Nephron (organoid): ENCODE measurements around the gene SLC38A10.
"Not testable (repeated sequence)": the region's sequence is repeated elsewhere in the genome, so short reads cannot be mapped to it uniquely, and the experiment has no call there.

ENCODE experiments used
- H3K27ac Mint-ChIP-seq, 3 experiments: 2 replicates each; pipeline ENCODE4 v1.8.0; 2020; ENCODE audit warnings: mixed read lengths in 3 of 3, mild to moderate bottlenecking in 2 of 3, moderate library complexity in 1 of 3
- H3K27me3 Mint-ChIP-seq: 2 replicates; pipeline ENCODE4 v1.8.0; 2021; ENCODE audit warnings: low read depth, mild to moderate bottlenecking, moderate library complexity, mixed read lengths
- H3K36me3 Mint-ChIP-seq: 2 replicates; pipeline ENCODE4 v1.8.0; 2020; ENCODE audit warnings: low read depth, mixed read lengths
- H3K4me1 Mint-ChIP-seq: 2 replicates; pipeline ENCODE4 v1.8.0; 2020; ENCODE audit warnings: mixed read lengths
- H3K4me3 Mint-ChIP-seq, 3 experiments: 2 replicates each; pipeline ENCODE4 v1.8.0; 2020; ENCODE audit warnings: mild to moderate bottlenecking in 3 of 3, mixed read lengths in 3 of 3, moderate library complexity in 2 of 3
- H3K9me3 Mint-ChIP-seq: 2 replicates; pipeline ENCODE4 v1.8.0; 2020; ENCODE audit warnings: mixed read lengths
- TF ChIP-seq, protein P1 (sequence below), 3 experiments: fragments of 200-600 bp; sonication (generic); IDR thresholded peaks; one replicate each; pipeline ENCODE4 v1.5.0; 2021; ENCODE audit warnings: antibody characterized with exemption in 3 of 3; ENCODE audit not compliant: unreplicated experiment in 3 of 3

The SLC38A10 gene

DNA sequence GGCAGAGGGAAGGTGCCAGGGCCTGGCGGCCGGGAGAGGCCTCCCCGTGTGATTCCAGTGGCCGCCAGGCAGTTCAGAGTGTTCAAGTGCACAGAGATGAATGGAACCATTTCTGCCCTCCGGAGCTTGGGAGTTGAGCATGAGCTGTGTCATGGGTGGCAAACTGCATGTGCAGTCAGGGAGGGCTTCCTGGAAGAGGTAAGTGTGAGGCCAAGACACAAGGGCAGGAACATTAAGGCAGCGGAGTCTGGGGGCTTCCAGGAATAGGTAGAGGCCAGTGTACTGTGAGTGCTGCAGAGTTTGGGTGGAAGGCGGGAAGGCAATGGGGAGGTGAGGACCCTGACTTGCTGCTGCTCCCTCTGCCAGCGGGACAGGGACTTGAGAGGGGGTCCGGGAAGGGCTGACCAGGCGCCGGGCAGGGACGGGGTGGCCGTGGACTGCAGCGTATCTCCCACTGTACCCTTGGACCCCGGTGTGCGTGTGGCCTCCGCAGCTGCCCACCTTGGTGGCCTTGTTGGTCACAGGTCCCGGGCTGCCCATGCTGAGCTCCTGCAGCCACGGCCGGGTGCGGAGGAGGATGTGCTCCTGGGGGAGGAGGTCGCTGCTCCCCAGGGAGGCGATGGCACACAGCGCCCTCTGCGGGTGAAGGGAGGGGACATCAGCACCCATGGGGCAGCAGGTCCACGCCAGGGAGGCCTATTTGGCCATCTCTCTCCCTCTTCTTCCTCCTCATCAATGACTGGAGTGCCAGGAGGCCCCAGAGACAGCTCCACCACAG is 64.9 kb downstream of the SLC38A10 start:
- Mint-ChIP-seq H3K27me3 (no peaks in the 10 kb centered on the region), H3K9me3 (no peaks in the 10 kb centered on the region), H3K4me3 (no peak overlapping the region), H3K36me3 (peaks cover 28% of the 10 kb centered on the region), H3K4me1 (no peaks in the 10 kb centered on the region), H3K27ac (no peak overlapping the region)
- TF ChIP-seq, protein P1, sequence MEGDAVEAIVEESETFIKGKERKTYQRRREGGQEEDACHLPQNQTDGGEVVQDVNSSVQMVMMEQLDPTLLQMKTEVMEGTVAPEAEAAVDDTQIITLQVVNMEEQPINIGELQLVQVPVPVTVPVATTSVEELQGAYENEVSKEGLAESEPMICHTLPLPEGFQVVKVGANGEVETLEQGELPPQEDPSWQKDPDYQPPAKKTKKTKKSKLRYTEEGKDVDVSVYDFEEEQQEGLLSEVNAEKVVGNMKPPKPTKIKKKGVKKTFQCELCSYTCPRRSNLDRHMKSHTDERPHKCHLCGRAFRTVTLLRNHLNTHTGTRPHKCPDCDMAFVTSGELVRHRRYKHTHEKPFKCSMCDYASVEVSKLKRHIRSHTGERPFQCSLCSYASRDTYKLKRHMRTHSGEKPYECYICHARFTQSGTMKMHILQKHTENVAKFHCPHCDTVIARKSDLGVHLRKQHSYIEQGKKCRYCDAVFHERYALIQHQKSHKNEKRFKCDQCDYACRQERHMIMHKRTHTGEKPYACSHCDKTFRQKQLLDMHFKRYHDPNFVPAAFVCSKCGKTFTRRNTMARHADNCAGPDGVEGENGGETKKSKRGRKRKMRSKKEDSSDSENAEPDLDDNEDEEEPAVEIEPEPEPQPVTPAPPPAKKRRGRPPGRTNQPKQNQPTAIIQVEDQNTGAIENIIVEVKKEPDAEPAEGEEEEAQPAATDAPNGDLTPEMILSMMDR (IDR thresholded peaks at IDR 0.05; ENCODE audit: unreplicated experiment in 3 of 3): peak in 1 of 3 experiments; percentile 15

DNA sequence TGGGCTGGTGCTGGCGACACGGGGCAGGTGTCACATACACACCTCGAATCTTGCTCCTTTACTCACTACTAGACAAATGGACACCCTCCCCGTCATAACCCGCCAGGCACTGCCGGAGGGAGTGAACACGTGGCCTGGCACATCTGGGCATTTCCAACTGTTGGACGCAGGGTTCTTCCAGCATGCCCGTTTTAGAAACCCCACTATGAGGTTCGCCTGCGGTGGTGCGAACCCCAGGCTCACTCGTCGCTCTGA is 65.5 kb downstream of the SLC38A10 start:
- Mint-ChIP-seq H3K36me3 (peaks cover 22% of the 10 kb centered on the region), H3K27me3 (no peaks in the 10 kb centered on the region), H3K4me3 (no peak overlapping the region), H3K27ac (no peak overlapping the region), H3K9me3 (no peaks in the 10 kb centered on the region), H3K4me1 (no peaks in the 10 kb centered on the region)
- TF ChIP-seq, protein P1 (IDR thresholded peaks at IDR 0.05; ENCODE audit: unreplicated experiment in 3 of 3): no peak

DNA sequence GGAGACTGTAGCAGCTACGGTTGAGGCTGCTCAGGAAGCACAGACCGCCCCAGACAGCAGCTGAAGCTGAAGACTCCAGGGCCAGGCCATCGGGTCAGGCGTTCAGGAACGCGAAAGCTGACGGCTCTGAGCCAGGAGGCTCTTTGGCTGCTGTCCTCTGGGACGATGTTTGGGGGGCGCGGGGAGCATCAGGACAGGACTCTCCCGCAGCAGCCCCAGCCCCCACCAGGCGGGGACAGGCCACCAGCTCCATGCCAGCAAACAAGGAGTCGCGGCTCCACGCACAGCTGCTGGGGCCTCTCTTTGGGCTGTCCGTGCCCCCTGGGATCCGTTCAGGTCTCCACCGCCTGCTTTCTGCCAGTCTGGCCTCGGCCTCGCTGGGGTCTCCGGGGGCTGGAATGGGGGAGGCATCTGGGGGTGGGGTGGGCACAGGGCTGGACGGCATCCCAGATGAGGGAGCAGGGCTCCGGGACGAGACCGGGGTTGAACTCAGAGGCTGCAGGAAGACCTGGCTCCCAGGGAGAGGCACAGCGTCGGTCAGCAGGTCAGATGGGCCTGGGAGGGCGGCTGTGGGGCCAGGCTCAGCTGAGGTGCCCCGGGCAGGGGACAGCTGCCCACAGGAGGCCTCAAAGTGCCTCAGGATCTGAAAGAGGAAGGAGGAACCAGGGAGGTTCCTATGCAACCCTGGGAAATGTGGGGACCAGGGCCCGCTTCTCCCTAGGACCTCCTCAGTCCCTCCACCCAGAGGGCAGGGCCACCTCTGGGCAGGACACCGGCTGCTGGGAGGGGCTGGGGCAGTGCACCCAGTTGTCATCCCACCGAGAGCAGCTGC is 66.1 kb downstream of the SLC38A10 start:
- H3K36me3 Mint-ChIP-seq: peaks cover 22% of the 10 kb centered on the region
- H3K4me1 Mint-ChIP-seq: no peaks in the 10 kb centered on the region
- TF ChIP-seq, protein P1 (IDR thresholded peaks at IDR 0.05; ENCODE audit: unreplicated experiment in 3 of 3): no peak
- no peak overlapping the region for H3K27ac Mint-ChIP-seq
- no peaks in the 10 kb centered on the region for H3K27me3 Mint-ChIP-seq
- H3K9me3 Mint-ChIP-seq: no peaks in the 10 kb centered on the region
- H3K4me3 Mint-ChIP-seq: no peak overlapping the region

DNA sequence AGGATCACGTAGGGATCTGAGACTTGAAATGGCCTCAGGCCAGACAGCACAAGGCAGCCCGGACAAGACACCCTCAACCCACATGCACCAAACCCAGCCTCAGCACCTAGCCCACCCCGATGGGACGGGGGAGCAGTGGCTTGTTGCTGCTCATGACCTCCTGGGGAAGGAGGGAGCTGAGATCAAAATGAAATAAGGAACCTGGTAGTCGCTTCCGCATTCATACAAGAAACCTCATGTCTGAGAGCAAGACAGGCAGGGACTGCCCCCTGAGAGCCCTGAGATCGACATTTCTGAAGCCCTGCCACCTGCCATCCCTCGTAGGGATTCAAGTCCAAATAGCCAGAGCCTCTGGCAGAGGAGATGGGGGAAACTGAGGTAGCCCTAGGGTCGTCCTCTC is 66.7 kb downstream of the SLC38A10 start:
- TF ChIP-seq, protein P1 (IDR thresholded peaks at IDR 0.05; ENCODE audit: unreplicated experiment in 3 of 3): no peak

DNA sequence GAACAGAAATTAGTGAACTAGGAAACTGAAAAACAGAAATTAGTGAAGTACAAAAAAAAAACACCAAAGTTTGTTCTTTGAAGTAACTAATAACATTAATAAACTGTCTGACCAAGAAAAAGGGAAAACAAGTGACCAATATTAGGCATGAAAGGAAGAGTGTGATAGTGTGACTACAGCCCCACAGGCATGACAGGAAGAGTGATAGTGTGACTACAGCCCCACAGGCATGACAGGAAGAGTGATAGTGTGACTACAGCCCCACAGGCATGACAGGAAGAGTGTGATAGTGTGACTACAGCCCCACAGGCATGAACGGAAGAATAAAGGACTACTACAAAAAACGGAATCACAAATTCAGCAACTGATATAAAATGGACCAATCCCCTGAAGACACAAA is 67.5 kb downstream of the SLC38A10 start:
- not testable (repeated sequence) for H3K4me3 Mint-ChIP-seq, H3K4me1 Mint-ChIP-seq, H3K27ac Mint-ChIP-seq, H3K9me3 Mint-ChIP-seq, H3K27me3 Mint-ChIP-seq
- H3K36me3 Mint-ChIP-seq: peaks cover 22% of the 10 kb centered on the region

More for the DNA sequence above, 66.7 kb downstream of the SLC38A10 start:
- no peaks in the 10 kb centered on the region for H3K9me3 Mint-ChIP-seq
- peaks cover 5% of the 10 kb centered on the region for H3K4me1 Mint-ChIP-seq
- no peak overlapping the region for H3K27ac Mint-ChIP-seq
- no peak overlapping the region for H3K4me3 Mint-ChIP-seq
- H3K27me3 Mint-ChIP-seq: no peaks in the 10 kb centered on the region
- H3K36me3 Mint-ChIP-seq: peaks cover 22% of the 10 kb centered on the region

DNA sequence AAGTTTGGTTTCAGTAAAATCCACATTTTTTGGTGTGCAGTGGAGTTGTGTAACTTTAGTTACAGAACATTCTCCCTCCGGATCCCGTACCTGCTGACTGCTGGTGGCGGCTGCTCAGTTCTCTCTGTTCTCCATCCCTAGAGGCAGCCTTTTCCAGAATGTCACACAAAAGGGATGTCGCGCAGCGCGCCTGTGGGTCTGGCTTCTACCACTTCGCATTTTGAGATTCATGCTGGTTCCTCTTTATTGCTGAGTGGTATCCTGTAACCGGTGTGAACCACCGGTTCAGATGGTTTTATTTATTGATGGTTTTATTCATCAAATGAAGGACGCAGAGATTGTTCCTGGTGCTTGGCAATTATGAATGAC is 71.4 kb downstream of the SLC38A10 start:
- TF ChIP-seq, protein P1 (IDR thresholded peaks at IDR 0.05; ENCODE audit: unreplicated experiment in 3 of 3): no peak
- Mint-ChIP-seq H3K27me3 (no peaks in the 10 kb centered on the region), H3K9me3 (no peaks in the 10 kb centered on the region), H3K4me3 (peak overlapping the region; percentile 79 to 92 (median 84)), H3K36me3 (peaks cover 12% of the 10 kb centered on the region), H3K27ac (peak overlapping the region in 2 of 3 experiments; percentile 11 to 25), H3K4me1 (peaks cover 14% of the 10 kb centered on the region)
